Measurements from ENCODE around the gene MYH9. TPM values are rescaled to one million over a fixed set of nuclear protein-coding genes. Genes with fewer than 3 reads are reported as not detected.

MYH9 gene
- total RNA-seq, 1 experiment from 2014 or later, result 758 TPM

DNA sequence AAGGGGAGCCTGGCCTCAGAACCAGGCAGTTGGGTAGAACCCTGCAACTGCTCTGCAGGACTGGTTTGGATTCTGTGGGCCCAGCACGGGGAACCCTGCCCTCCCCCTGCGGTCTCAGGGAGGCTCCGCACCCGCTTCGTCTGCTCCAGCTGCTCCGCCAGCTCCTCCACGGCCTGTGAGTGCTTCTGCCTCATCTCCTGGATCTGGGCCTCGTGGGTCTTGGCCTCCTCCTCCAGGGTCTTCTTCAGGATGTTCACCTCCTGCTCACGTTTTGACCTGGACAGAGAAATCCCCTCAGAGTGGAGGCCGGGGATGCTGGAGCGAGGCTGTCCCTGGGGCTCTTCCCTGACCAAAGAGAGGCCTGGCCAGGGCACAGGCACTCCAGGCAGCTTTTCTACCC is 93.0 kb downstream of the MYH9 start:
- Histone ChIP-seq H3K27me3 (ENCODE audit: insufficient read depth, low read depth) (no peaks in the 10 kb centered on the region), H3K4me3 (no peak overlapping the region), H3K9me3 (ENCODE audit: insufficient read depth, low read depth) (no peaks in the 10 kb centered on the region), H3K27ac (no peak overlapping the region), H3K4me2 (no peak overlapping the region), H2AFZ (no peak overlapping the region), H3K79me2 (ENCODE audit: low read depth) (peaks cover 17% of the 10 kb centered on the region; the same call in 1 of the 2 replicates), H3F3A (ENCODE audit: insufficient read depth, low read depth) (peaks cover 88% of the 10 kb centered on the region), H3K36me3 (ENCODE audit: low read depth) (peaks cover 82% of the 10 kb centered on the region), H3K4me1 (replicated peaks; ENCODE audit: insufficient read depth) (no peaks in the 10 kb centered on the region), H3K9me2 (ENCODE audit: insufficient read depth) (no peaks in the 10 kb centered on the region), H4K20me1 (ENCODE audit: insufficient read depth) (peaks cover 60% of the 10 kb centered on the region)
- no TSS peak for BruUV-seq (replicated peaks)
- CTCF ChIA-PET, result interaction anchor here (0.7 kb wide), 1 partner anchor 14 kb away, joined by 3 read pairs; no protein-coding TSS in a partner anchor
- intact Hi-C loops (cut with micrococcal nuclease; ENCODE audit: unreplicated experiment), result no loop called here
- TF ChIP-seq, protein P1, sequence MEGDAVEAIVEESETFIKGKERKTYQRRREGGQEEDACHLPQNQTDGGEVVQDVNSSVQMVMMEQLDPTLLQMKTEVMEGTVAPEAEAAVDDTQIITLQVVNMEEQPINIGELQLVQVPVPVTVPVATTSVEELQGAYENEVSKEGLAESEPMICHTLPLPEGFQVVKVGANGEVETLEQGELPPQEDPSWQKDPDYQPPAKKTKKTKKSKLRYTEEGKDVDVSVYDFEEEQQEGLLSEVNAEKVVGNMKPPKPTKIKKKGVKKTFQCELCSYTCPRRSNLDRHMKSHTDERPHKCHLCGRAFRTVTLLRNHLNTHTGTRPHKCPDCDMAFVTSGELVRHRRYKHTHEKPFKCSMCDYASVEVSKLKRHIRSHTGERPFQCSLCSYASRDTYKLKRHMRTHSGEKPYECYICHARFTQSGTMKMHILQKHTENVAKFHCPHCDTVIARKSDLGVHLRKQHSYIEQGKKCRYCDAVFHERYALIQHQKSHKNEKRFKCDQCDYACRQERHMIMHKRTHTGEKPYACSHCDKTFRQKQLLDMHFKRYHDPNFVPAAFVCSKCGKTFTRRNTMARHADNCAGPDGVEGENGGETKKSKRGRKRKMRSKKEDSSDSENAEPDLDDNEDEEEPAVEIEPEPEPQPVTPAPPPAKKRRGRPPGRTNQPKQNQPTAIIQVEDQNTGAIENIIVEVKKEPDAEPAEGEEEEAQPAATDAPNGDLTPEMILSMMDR (conservative IDR thresholded peaks at IDR 0.05), result no peak
- no peak for TF ChIP-seq EZH2 (IDR thresholded peaks at IDR 0.05; ENCODE audit: low read depth)
- DNase-seq, result no peak
- POLR2A ChIA-PET (ENCODE audit: unreplicated experiment), result no interaction called here

DNA sequence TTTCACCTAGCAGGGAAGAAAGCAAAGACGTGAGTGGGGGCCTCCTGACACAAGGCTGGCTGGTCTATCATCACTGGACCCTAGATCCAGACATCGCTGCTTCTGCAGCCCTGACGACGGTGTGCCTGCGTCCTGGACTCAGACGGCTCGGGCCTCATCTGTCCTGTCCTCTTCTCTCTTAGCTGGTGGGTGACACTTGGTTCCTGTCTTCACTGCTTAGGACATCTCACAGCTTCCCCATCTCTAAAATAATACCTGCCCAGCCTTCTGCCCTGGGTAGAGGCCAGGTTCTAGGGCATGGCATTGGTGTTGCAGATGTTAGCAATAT is 93.5 kb downstream of the MYH9 start:
- no peak overlapping the region for H3K4me3 ChIP-seq
- TF ChIP-seq, protein P1 (conservative IDR thresholded peaks at IDR 0.05), result no peak
- TF ChIP-seq EZH2 (IDR thresholded peaks at IDR 0.05; ENCODE audit: low read depth), result no peak
- H2AFZ ChIP-seq, result no peak overlapping the region
- CTCF ChIA-PET, result no interaction called here
- BruUV-seq (replicated peaks), result no TSS peak
- intact Hi-C loops (cut with micrococcal nuclease; ENCODE audit: unreplicated experiment), result no loop called here
- POLR2A ChIA-PET (ENCODE audit: unreplicated experiment), result no interaction called here
- no peaks in the 10 kb centered on the region for H3K9me3 ChIP-seq (ENCODE audit: insufficient read depth, low read depth)
- H3K4me1 ChIP-seq (replicated peaks; ENCODE audit: insufficient read depth), result no peaks in the 10 kb centered on the region
- H3K27me3 ChIP-seq (ENCODE audit: insufficient read depth, low read depth), result no peaks in the 10 kb centered on the region
- peaks cover 60% of the 10 kb centered on the region for H4K20me1 ChIP-seq (ENCODE audit: insufficient read depth)
- no peaks in the 10 kb centered on the region for H3K9me2 ChIP-seq (ENCODE audit: insufficient read depth)
- H3F3A ChIP-seq (ENCODE audit: insufficient read depth, low read depth), result peaks cover 88% of the 10 kb centered on the region
- peaks cover 17% of the 10 kb centered on the region; the same call in 1 of the 2 replicates for H3K79me2 ChIP-seq (ENCODE audit: low read depth)
- no peak overlapping the region for H3K4me2 ChIP-seq
- peaks cover 82% of the 10 kb centered on the region for H3K36me3 ChIP-seq (ENCODE audit: low read depth)
- H3K27ac ChIP-seq, result no peak overlapping the region
- no peak for DNase-seq

DNA sequence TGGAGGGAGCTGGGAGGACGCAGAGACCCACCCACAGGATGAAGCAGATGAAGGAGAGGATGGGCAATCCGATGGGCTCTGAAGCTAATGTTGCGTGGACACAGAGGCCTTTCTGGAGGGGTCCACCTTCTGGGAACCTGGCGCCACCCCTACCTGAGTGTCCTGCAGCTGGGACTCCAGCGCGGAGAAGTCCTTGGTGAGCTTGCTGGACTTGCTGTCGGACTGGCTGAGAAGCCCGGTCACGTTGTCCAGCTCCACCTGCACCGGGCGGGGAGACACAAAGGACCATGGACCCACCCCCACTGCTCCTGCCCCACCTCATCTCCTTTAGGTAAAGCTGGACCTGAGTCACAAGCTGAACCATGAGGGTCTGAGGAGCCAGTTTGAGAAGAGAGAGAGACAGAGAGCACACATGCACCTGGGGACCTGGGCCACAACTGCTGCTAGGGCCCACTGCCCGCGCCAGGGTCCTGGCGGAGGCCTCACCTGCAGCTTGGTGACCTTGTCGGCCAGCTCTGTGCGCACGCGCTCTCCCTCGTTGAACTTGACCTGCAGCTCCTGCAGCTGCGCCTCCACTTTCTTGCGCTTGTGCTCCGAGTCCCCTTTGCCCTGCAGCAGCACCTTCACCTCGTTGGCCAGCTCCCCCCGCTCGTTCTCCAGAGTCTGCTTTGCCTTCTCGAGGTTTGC is 94.0 kb downstream of the MYH9 start:
- no peak for TF ChIP-seq EZH2 (IDR thresholded peaks at IDR 0.05; ENCODE audit: low read depth)
- TF ChIP-seq, protein P1 (conservative IDR thresholded peaks at IDR 0.05), result no peak
- H3K27me3 ChIP-seq (ENCODE audit: insufficient read depth, low read depth), result no peaks in the 10 kb centered on the region
- no peak for DNase-seq
- no peak overlapping the region for H3K4me3 ChIP-seq
- TSS peak; percentile 59 for BruUV-seq (replicated peaks)
- peaks cover 88% of the 10 kb centered on the region for H3F3A ChIP-seq (ENCODE audit: insufficient read depth, low read depth)
- H2AFZ ChIP-seq, result no peak overlapping the region
- CTCF ChIA-PET, result no interaction called here
- H3K9me2 ChIP-seq (ENCODE audit: insufficient read depth), result no peaks in the 10 kb centered on the region
- peaks cover 60% of the 10 kb centered on the region for H4K20me1 ChIP-seq (ENCODE audit: insufficient read depth)
- no peak overlapping the region for H3K4me2 ChIP-seq
- peaks cover 17% of the 10 kb centered on the region; the same call in 1 of the 2 replicates for H3K79me2 ChIP-seq (ENCODE audit: low read depth)
- POLR2A ChIA-PET (ENCODE audit: unreplicated experiment), result no interaction called here
- H3K36me3 ChIP-seq (ENCODE audit: low read depth), result peaks cover 77% of the 10 kb centered on the region
- H3K27ac ChIP-seq, result no peak overlapping the region
- no peaks in the 10 kb centered on the region for H3K9me3 ChIP-seq (ENCODE audit: insufficient read depth, low read depth)
- intact Hi-C loops (cut with micrococcal nuclease; ENCODE audit: unreplicated experiment), result no loop called here
- no peaks in the 10 kb centered on the region for H3K4me1 ChIP-seq (replicated peaks; ENCODE audit: insufficient read depth)
